Ammon's horn (tissue), 1 donor: Measurements from ENCODE around the gene DCAF12L1.

Experiments
- DNase-seq: peaks from one replicate; pipeline ENCODE4 v3.0.0-alpha.2; 2016; ENCODE audit warnings: low spot score

The DCAF12L1 gene

DNA sequence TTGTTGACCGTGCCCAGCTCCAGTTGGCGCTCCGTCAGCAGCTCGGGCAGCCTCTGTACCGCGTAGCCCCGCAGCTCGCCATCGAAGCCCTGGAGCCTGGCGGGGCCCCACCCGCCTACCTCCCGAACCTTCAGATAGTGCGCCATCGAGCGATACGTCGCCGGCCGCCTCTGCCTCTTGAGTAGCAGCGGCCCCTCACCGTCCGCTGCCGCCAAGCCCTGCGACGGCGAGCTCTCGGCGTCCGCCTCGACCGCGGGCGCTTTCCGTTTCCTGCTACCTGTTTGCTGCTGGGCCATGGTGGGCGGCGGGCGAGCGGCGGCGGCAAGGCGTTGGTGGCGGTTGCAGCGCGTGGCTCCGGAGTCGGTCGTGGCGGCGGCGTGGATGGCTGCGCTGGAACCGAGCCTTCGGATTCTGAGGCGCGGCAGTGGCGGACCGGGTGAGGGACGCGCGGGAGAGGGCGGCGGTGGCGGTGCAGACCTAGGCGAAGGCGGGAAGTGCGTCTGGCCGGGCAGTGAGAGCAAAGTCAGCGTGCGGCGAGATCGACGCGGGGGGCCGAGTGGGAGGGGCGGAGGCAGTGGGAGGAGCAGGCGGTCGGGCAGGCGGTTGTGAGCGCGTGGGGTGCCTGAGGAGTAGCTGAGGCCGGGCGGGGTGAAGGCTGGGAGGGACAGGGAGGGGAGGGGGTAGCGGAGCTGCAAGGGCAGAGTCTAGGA lies at the start of gene DCAF12L1:
TSS of gene DCAF12L1 (minus strand) at position 502 of the 710 bp plus-strand sequence. CDS start at position 296, 206 bp downstream.
- DNase-seq: no peak

DNA sequence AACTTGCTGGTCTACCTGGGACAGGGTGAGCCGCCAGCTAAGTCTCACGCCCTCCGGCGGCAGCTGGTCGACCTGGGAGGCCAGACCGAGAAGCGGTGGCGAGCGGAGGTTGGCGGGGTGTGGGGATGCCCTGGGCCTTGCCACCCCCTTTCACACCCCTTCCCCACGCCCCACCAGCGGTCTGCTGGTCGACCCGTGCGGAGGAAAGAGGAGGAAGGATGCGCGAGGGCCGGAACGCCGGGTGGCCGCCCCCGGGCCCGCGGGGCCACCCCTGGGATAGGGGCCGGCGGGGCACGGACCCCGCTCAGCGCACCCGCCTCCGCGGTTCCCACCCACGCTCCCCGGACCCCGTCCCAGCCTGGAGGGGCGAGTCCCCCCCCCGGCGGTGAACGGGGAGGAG lies 28.3 kb upstream of the DCAF12L1 start:
- DNase-seq: no peak

DNA sequence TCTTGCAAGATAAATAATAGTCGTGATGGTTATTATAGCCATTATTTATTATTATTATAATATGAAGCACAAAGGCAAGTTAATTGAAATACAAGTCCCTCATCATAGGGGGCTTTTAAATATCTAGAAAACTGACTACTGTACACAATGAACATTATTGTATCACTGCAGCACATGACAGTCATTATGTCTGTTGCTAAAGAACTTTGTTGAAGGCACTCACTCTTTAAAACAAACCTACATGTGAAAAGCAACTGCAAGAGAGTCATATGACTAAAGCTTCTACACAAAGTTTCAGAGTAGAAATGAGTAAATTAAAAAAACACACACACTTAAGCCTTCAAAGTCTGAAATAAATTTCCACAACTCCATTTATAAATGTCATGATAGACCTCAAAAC lies 23.3 kb upstream of the DCAF12L1 start:
- no peak for DNase-seq

DNA sequence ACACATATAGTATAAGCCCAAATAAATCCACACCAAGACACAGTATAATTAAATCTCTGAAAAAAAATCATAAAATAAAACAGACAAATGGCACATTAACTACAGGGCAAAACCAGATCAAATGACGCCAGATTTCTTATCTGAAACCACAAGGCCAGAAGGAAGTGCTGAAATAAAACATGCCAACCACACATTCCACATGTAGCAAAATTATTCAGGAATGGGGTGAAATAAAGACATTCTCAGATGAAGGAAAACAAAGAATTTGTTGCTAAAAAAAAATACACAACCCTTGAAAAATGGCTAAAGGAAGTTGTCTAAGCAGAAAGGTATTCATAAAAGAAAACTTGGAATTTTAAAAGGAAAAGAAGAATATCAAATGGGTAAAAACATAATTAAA lies 4.5 kb upstream of the DCAF12L1 start:
- no peak for DNase-seq

DNA sequence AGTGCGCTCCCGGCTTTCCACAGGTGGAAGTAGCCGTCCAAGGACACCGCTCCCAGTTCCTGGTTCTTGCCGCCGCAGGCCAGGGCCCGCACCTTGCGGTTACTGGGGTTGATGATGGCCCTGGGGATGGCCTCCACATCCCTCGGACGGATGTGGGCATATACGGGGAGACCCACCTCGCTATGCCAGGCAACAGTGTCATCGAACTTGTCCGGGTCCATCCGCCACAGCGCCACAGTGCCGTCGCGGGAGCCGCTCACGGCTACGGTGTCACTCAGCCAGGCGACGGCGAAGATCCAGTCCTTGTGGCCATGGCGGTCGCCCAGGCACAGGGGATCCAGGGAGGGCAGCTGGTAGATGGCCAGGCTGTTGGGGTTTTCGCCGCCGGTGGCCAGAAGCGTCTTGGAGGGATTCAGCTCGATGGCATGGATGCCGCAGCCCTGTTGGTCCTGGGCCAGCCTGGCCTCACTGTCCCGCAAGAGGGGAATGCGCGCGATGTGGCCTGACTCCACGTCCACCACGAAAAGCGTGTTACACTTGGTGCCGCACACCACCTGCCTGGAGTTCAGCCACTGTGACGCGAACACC lies 795 bp downstream of the DCAF12L1 start:
- DNase-seq: no peak

DNA sequence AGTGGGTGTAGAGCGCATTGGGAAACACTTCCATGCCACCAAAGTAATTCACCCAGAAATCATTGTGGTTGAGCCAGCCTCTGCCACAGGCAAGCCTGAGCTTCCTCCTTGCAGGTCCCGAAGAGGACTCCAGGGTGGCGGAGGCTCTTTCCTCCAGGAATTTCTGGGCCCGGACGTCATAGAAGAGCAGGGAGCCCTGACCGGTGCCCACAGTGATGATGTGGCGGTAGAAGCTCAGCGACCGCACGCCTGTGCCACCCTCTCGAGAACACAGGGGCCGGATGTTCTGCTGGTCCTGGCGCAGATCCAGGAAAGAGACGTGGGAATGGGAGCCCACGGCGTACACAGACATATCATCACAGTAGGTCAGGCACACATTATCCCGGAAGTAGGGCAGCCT lies 1.3 kb downstream of the DCAF12L1 start:
- DNase-seq: no peak

DNA sequence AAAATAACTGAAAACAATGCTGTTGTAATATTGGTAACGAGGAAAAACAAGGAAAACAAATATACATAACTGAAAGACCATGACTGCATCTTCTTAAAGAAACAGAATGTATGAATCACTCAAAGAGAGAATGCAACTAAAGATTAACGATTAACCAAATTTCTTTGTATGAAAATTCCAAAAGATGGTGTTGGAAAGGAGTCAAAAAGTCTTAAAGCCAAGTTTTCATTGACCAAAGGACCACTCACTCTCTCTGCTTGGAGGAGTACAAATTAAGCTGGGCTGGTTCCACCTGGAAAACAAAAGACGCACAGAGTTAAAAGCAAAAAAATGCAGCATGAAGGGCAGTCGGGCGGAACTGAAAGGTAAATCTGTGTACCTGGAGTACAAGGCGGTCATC lies 1.8 kb downstream of the DCAF12L1 start:
- no peak for DNase-seq

DNA sequence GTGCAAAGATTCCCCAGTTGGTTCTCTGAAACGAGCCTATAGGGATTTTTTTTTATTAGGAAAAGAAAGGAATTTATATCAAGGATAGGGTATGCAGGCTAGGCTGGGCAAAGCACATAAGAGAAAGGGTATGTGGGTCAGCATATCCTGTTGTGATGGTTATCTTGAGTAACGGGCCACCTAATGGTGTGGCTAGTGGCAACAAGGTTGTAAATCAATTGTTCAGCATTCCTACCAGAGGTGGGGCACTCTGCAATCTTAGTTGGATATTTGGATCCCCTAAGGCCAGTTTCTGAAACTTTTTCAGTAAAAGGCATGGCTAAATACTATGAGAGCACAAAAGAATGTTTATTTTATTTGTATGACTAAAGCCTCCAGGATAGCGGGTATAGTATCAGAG lies 42.7 kb downstream of the DCAF12L1 start:
- no peak for DNase-seq
